H1 (cell line): Measurements from ENCODE around the gene AIDA. TPM values are rescaled to one million over a fixed set of nuclear protein-coding genes. Genes with fewer than 3 reads are reported as not detected.

Experiments used
- CTCF ChIA-PET: fragments of 300-600 bp; sonication (Branson Sonifier 250); formaldehyde crosslinking; loops from one replicate; lab custom pipeline; 2021; ENCODE audit not compliant: partially characterized antibody; lab: Charles Lee
- POLR2A ChIA-PET: fragments of 300-600 bp; sonication (Branson Sonifier 250); formaldehyde crosslinking; loops from one replicate; lab custom pipeline; 2021; ENCODE audit warnings: inconsistent platforms; ENCODE audit not compliant: partially characterized antibody; lab: Charles Lee
- DNase-seq, 2 experiments: peaks; one replicate each; pipeline versions ENCODE4 v3.0.0 to v3.0.0-alpha.2; 2010 to 2022; ENCODE audit warnings: low spot score in 2 of 2, low read depth in 1 of 2, mixed read lengths in 1 of 2
- FAIRE-seq: peaks from 2 replicates; lab custom pipeline; 2011; peaks lifted over from hg19 to GRCh38; lab: Jason Lieb, UNC
- H2AFZ ChIP-seq: 2 replicates; pipeline ENCODE4 v1.8.1; 2012; ENCODE audit warnings: low read length, inconsistent platforms
- H2AK5ac ChIP-seq: 2 replicates; pipeline ENCODE4 v1.6.1; 2013; ENCODE audit warnings: low read depth, low read length
- H2BK120ac ChIP-seq: replicated peaks from 2 replicates; pipeline ENCODE3; 2013; ENCODE audit warnings: low read depth, low read length, inconsistent platforms
- H2BK12ac ChIP-seq: 2 replicates; pipeline ENCODE4 v1.6.1; 2013; ENCODE audit warnings: low read depth, low read length
- H2BK15ac ChIP-seq: 2 replicates; pipeline ENCODE4 v1.6.1; 2013; ENCODE audit warnings: low read length
- H2BK20ac ChIP-seq: 2 replicates; pipeline ENCODE4 v1.6.1; 2013; ENCODE audit warnings: low read length
- H2BK5ac ChIP-seq: 2 replicates; pipeline ENCODE4 v1.6.1; 2013; ENCODE audit warnings: low read depth, low read length
- H3K14ac ChIP-seq: 2 replicates; pipeline ENCODE4 v1.6.1; 2013; ENCODE audit warnings: inconsistent platforms; ENCODE audit not compliant: insufficient read length
- H3K18ac ChIP-seq: 2 replicates; pipeline ENCODE4 v1.6.1; 2013; ENCODE audit warnings: low read length; ENCODE audit errors: extremely low read depth
- H3K23ac ChIP-seq: 2 replicates; pipeline ENCODE4 v1.6.1; 2013; ENCODE audit warnings: inconsistent platforms; ENCODE audit not compliant: insufficient read length
- H3K23me2 ChIP-seq: 2 replicates; pipeline ENCODE4 v1.6.1; 2013; ENCODE audit warnings: low read depth, low read length
- H3K27ac ChIP-seq: 2 replicates; pipeline ENCODE4 v1.6.1; 2011; ENCODE audit warnings: low read depth, low read length, inconsistent platforms
- H3K27me3 ChIP-seq, 4 experiments: replicated peaks in 1 of 4; 1 replicate in 1 of 4; 2 replicates in 3 of 4; pipeline versions ENCODE4 v1.6.1 to v1.8.1; 2011 to 2013; ENCODE audit warnings: low read length in 3 of 4, mild to moderate bottlenecking in 3 of 4, inconsistent platforms in 2 of 4, mixed read lengths in 2 of 4, moderate library complexity in 1 of 4; ENCODE audit not compliant: control insufficient read depth in 3 of 4, insufficient read depth in 3 of 4; ENCODE audit errors: extremely low read depth in 1 of 4
- H3K36me3 ChIP-seq, 4 experiments: 2 replicates each; pipeline versions ENCODE4 v1.6.1 to v1.8.1; 2011 to 2013; ENCODE audit warnings: mild to moderate bottlenecking in 4 of 4, low read length in 3 of 4, moderate library complexity in 2 of 4, control low read depth in 1 of 4, inconsistent platforms in 1 of 4; ENCODE audit not compliant: insufficient read depth in 4 of 4, control insufficient read depth in 2 of 4
- H3K4ac ChIP-seq: replicated peaks from 2 replicates; pipeline ENCODE3; 2013; ENCODE audit warnings: low read length, low read depth, mixed read lengths, inconsistent platforms; ENCODE audit not compliant: insufficient read length
- H3K4me1 ChIP-seq, 4 experiments: replicated peaks in 1 of 4; 1 replicate in 1 of 4; 2 replicates in 3 of 4; pipeline versions ENCODE4 v1.6.1 to v1.8.1; 2011 to 2013; ENCODE audit warnings: low read length in 3 of 4, inconsistent platforms in 2 of 4, mixed read lengths in 1 of 4; ENCODE audit not compliant: insufficient read depth in 4 of 4, control insufficient read depth in 3 of 4
- H3K4me2 ChIP-seq, 2 experiments: 2 replicates each; pipeline versions ENCODE4 v1.6.1 to v1.8.1; 2011 to 2013; ENCODE audit warnings: low read depth in 2 of 2, low read length in 2 of 2, control low read depth in 1 of 2, inconsistent platforms in 1 of 2, mild to moderate bottlenecking in 1 of 2; ENCODE audit not compliant: insufficient read depth in 1 of 2
- H3K4me3 ChIP-seq, 4 experiments: fragments of 200-600, 300-600 bp in 1 of 4; sonication (generic), shearing (Covaris generic), sonication (Bioruptor Twin) in 1 of 4; 2 replicates each; pipeline versions ENCODE4 v1.5.1 to v1.8.1; 2011 to 2016; ENCODE audit warnings: low read length in 4 of 4, low read depth in 3 of 4, control low read depth in 2 of 4, inconsistent platforms in 2 of 4, mild to moderate bottlenecking in 2 of 4, mixed read lengths in 1 of 4, moderate library complexity in 1 of 4; ENCODE audit not compliant: insufficient read depth in 2 of 4; ENCODE audit errors: extremely low read depth in 1 of 4
- H3K56ac ChIP-seq: replicated peaks from 2 replicates; pipeline ENCODE3; 2013; ENCODE audit warnings: low read depth, mild to moderate bottlenecking, mixed read lengths, low read length, inconsistent platforms; ENCODE audit not compliant: insufficient read length
- H3K79me1 ChIP-seq: 2 replicates; pipeline ENCODE4 v1.6.1; 2013; ENCODE audit warnings: low read depth, low read length, control low read depth
- H3K79me2 ChIP-seq, 2 experiments: 2 replicates each; pipeline versions ENCODE4 v1.6.1 to v1.8.1; 2012 to 2013; ENCODE audit warnings: low read length in 2 of 2, mild to moderate bottlenecking in 2 of 2, inconsistent platforms in 1 of 2; ENCODE audit not compliant: insufficient read depth in 2 of 2, control insufficient read depth in 1 of 2
- H3K9ac ChIP-seq, 4 experiments: replicated peaks in 1 of 4; 1 replicate in 1 of 4; 2 replicates in 3 of 4; pipeline versions ENCODE4 v1.6.1 to v1.8.1; 2011 to 2013; ENCODE audit warnings: low read depth in 3 of 4, low read length in 3 of 4, control low read depth in 2 of 4, mild to moderate bottlenecking in 2 of 4, moderate library complexity in 2 of 4, inconsistent platforms in 1 of 4; ENCODE audit errors: extremely low read depth in 1 of 4
- H3K9me3 ChIP-seq, 2 experiments: 2 replicates each; pipeline versions ENCODE4 v1.6.1 to v1.8.1; 2012 to 2013; ENCODE audit warnings: mild to moderate bottlenecking in 2 of 2, moderate library complexity in 2 of 2, control low read depth in 1 of 2, inconsistent platforms in 1 of 2, low read depth in 1 of 2, low read length in 1 of 2, mixed read lengths in 1 of 2; ENCODE audit not compliant: insufficient read depth in 2 of 2
- H4K20me1 ChIP-seq, 2 experiments: replicated peaks in 1 of 2; 2 replicates each; pipeline versions ENCODE3 to v1.8.1; 2011 to 2013; ENCODE audit warnings: inconsistent platforms in 2 of 2, low read length in 2 of 2, mild to moderate bottlenecking in 1 of 2; ENCODE audit not compliant: insufficient read depth in 2 of 2, control insufficient read depth in 1 of 2
- H4K5ac ChIP-seq: 2 replicates; pipeline ENCODE4 v1.6.1; 2013; ENCODE audit warnings: low read length, low read depth, mixed read lengths, inconsistent platforms; ENCODE audit not compliant: insufficient read length
- H4K8ac ChIP-seq: 2 replicates; pipeline ENCODE4 v1.8.0; 2013; ENCODE audit warnings: mild to moderate bottlenecking, moderate library complexity, low read length, inconsistent platforms; ENCODE audit not compliant: insufficient read depth; ENCODE audit errors: extremely low read depth
- H4K91ac ChIP-seq: replicated peaks from 2 replicates; pipeline ENCODE3; 2013; ENCODE audit warnings: low read length, mixed read lengths, inconsistent platforms; ENCODE audit not compliant: insufficient read length
- CBX8 ChIP-seq: fragments of 300-800, 300-1000 bp; sonication (generic); IDR thresholded peaks from 2 replicates; pipeline ENCODE4 v1.7.1; 2016; ENCODE audit warnings: low read depth, low read length, borderline replicate concordance
- JUN ChIP-seq: IDR thresholded peaks from 2 replicates; pipeline ENCODE4 v1.6.1; 2011; ENCODE audit warnings: low read depth, mild to moderate bottlenecking, improper control_type of control experiment, low read length
- KDM4A ChIP-seq: IDR thresholded peaks from one replicate; pipeline ENCODE4 v1.7.1; 2012; ENCODE audit warnings: low read depth, mild to moderate bottlenecking, moderate library complexity, low read length, inconsistent platforms; ENCODE audit not compliant: severe bottlenecking
- RAD21 ChIP-seq, 2 experiments: IDR thresholded peaks in 1 of 2; conservative IDR thresholded peaks in 1 of 2; 2 replicates each; pipeline ENCODE4 v1.6.1; 2011; ENCODE audit warnings: low read depth in 2 of 2, low read length in 2 of 2, improper control_type of control experiment in 1 of 2, inconsistent platforms in 1 of 2, mild to moderate bottlenecking in 1 of 2, moderate library complexity in 1 of 2
- SIN3A ChIP-seq, 2 experiments: IDR thresholded peaks in 1 of 2; conservative IDR thresholded peaks in 1 of 2; 2 replicates each; pipeline ENCODE4 v1.6.1; 2011 to 2012; ENCODE audit warnings: low read length in 2 of 2, improper control_type of control experiment in 1 of 2, low read depth in 1 of 2, mild to moderate bottlenecking in 1 of 2
- YY1 ChIP-seq: IDR thresholded peaks from 2 replicates; pipeline ENCODE4 v1.6.1; 2011; ENCODE audit warnings: low read depth, mild to moderate bottlenecking, low read length
- WGBS, 2 experiments: shearing (Covaris generic) in 1 of 2; methylation state at CpG; one replicate each; pipeline versions ENCODE4 v1.1.6 to v1.1.7; 2013 to 2015; ENCODE audit warnings: low lambda C conversion rate in 2 of 2, mixed read lengths in 2 of 2, inconsistent platforms in 1 of 2, low coverage in 1 of 2, missing lambda C conversion rate in 1 of 2; ENCODE audit not compliant: insufficient replicate concordance in 2 of 2, insufficient coverage in 1 of 2, insufficient read length in 1 of 2; ENCODE audit errors: extremely low coverage in 1 of 2, missing lambda C conversion rate in 1 of 2; 5-methylcytosine and 5-hydroxymethylcytosine counted together
- polyA plus RNA-seq, 7 experiments: library from polyadenylated mRNA; depleted of rRNA in 3 of 7; stranded (reverse) in 5 of 7; unstranded in 2 of 7; fragments of >200 nt in 5 of 7; fragments of 200-250 nt in 2 of 7; gene quantifications; 1 replicate in 5 of 7; 2 replicates in 1 of 7; 4 replicates in 1 of 7; pipeline versions ENCODE4 v1.2.1 to v1.2.3, GENCODE V29; 2011 to 2013; ENCODE audit warnings: missing spikeins in 2 of 7, mixed read lengths in 2 of 7
- total RNA-seq: library from RNA; stranded (reverse); fragmentation: NEBNext Ultra II Directional; extraction: Animal tissue kit (Norgen Biotek cat#: 25700); gene quantifications from 2 replicates; pipeline ENCODE4 v1.2.1, GENCODE V29; 2021

The AIDA gene
- total and polyA plus RNA-seq, 2 of the 8 experiments (the other 6 are each of a cell fraction or from before 2014, with no cell fraction given), result 52.5 to 103 TPM

- Histone ChIP-seq H2BK120ac (no peak overlapping the region), H3K23ac (no peak overlapping the region), H4K91ac (no peak overlapping the region), H3K27ac (no peak overlapping the region), H3K79me1 (no peaks in the 10 kb centered on the region), H2AK5ac (no peak overlapping the region), H3K56ac (no peak overlapping the region), H2BK12ac (no peak overlapping the region), H4K20me1 (no peaks in the 10 kb centered on the region), H3K4me2 (no peak overlapping the region), H2BK15ac (no peak overlapping the region), H3K27me3 (no peaks in the 10 kb centered on the region), H2BK5ac (no peak overlapping the region), H3K9ac (no peak overlapping the region), H3K36me3 (peaks cover 6 to 69% (median 32%) of the 10 kb centered on the region in 4 experiments), H4K5ac (no peak overlapping the region), H4K8ac (no peak overlapping the region), H3K4ac (no peak overlapping the region), H3K14ac (no peak overlapping the region), H3K4me1 (no peaks in the 10 kb centered on the region), H3K9me3 (no peaks in the 10 kb centered on the region), H3K79me2 (no peaks in the 10 kb centered on the region), H2BK20ac (no peak overlapping the region), H2AFZ (no peak overlapping the region), H3K18ac (no peak overlapping the region), H3K4me3 (no peak overlapping the region), H3K23me2 (no peaks in the 10 kb centered on the region)
- CTCF ChIA-PET, result no interaction called here
- WGBS, 2 experiments, result 96% methylated on average over 1 of the region's 1 CpG; no CpG with 5 or more reads in 1 of the 2 experiments
- POLR2A ChIA-PET, result no interaction called here
- no peak for FAIRE-seq
- no peak for DNase-seq
- no peak for TF ChIP-seq RAD21 (IDR thresholded peaks at IDR 0.05 in 1 of 2, conservative IDR thresholded peaks at IDR 0.05 in 1 of 2; ENCODE audit: low read depth in 2 of 2, low read length in 2 of 2)
- TF ChIP-seq KDM4A, result no peak
- no peak for TF ChIP-seq JUN
- TF ChIP-seq SIN3A (conservative IDR thresholded peaks at IDR 0.05 in 1 of 2, IDR thresholded peaks at IDR 0.05 in 1 of 2; ENCODE audit: low read depth in 1 of 2, low read length in 2 of 2), result no peak
- no peak for TF ChIP-seq CBX8
- no peak for TF ChIP-seq YY1
These were observed 16.5 kb upstream of the AIDA start for GRCh38 chr1:222728746-222729145.
